ENCODE measurements around the gene PCDHA10.
"Not testable (repeated sequence)": the region's sequence is repeated elsewhere in the genome, so short reads cannot be mapped to it uniquely, and the experiment has no call there.

PCDHA10 gene

GRCh38 chr5:140855772-140856674 is at the start of gene PCDHA10:
TSS of gene PCDHA10 (plus strand) at chr5:140855897. CDS start at chr5:140856049, 152 bp downstream.
- no peak for DNase-seq (ENCODE audit: low spot score)

GRCh38 chr5:140806834-140807775 is 48.6 kb upstream of the PCDHA10 start, which contains the start of gene PCDHA4:
TSS of gene PCDHA4 (plus strand) at chr5:140807068.
- DNase-seq (ENCODE audit: low spot score): peak; percentile 55

DNA sequence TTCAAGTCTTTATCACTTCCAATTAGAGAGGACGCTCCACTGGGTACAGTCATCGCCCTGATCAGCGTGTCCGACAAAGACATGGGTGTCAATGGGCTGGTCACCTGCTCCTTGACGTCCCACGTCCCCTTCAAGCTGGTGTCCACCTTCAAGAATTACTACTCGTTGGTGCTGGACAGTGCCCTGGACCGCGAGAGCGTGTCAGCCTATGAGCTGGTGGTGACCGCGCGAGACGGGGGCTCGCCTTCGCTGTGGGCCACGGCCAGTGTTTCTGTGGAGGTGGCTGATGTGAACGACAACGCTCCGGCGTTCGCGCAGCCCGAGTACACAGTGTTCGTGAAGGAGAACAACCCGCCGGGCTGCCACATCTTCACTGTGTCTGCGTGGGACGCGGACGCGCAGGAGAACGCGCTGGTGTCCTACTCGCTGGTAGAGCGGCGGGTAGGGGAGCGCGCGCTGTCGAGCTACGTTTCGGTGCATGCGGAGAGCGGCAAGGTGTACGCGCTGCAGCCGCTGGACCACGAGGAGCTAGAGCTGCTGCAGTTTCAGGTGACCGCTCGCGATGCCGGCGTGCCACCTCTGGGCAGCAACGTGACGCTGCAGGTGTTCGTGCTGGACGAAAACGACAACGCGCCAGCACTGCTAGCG is 47.3 kb upstream of the PCDHA10 start:
- DNase-seq (ENCODE audit: low spot score): not testable (repeated sequence)

- DNase-seq (ENCODE audit: low spot score): no peak
These were observed 46.8 kb upstream of the PCDHA10 start for GRCh38 chr5:140808889-140809291.

GRCh38 chr5:140821375-140822280 is 34.1 kb upstream of the PCDHA10 start, which contains the start of gene PCDHA5:
TSS of gene PCDHA5 (plus strand) at chr5:140821613.
- DNase-seq (ENCODE audit: low spot score): no peak

GRCh38 chr5:140822281-140822629 is 33.4 kb upstream of the PCDHA10 start:
- no peak for DNase-seq (ENCODE audit: low spot score)

GRCh38 chr5:140822969-140823368 is 32.7 kb upstream of the PCDHA10 start:
- DNase-seq (ENCODE audit: low spot score): not testable (repeated sequence)

- no peak for DNase-seq (ENCODE audit: low spot score)
These were observed 32.2 kb upstream of the PCDHA10 start for GRCh38 chr5:140823475-140823874.

- DNase-seq (ENCODE audit: low spot score): no peak
These were observed 27.9 kb upstream of the PCDHA10 start, which contains the start of gene PCDHA6 for GRCh38 chr5:140827704-140828361. TSS of gene PCDHA6 (plus strand) at chr5:140827960. CDS start at chr5:140828092, 132 bp downstream.

- DNase-seq (ENCODE audit: low spot score): no peak
These were observed 27.3 kb upstream of the PCDHA10 start for GRCh38 chr5:140828362-140828737.

GRCh38 chr5:140829511-140830501 is 25.9 kb upstream of the PCDHA10 start:
- not testable (repeated sequence) for DNase-seq (ENCODE audit: low spot score)

GRCh38 chr5:140833993-140834392 is 21.7 kb upstream of the PCDHA10 start, which contains the start of gene PCDHA7:
TSS of gene PCDHA7 (plus strand) at chr5:140834269. CDS start at chr5:140834384, 115 bp downstream.
- no peak for DNase-seq (ENCODE audit: low spot score)

DNA sequence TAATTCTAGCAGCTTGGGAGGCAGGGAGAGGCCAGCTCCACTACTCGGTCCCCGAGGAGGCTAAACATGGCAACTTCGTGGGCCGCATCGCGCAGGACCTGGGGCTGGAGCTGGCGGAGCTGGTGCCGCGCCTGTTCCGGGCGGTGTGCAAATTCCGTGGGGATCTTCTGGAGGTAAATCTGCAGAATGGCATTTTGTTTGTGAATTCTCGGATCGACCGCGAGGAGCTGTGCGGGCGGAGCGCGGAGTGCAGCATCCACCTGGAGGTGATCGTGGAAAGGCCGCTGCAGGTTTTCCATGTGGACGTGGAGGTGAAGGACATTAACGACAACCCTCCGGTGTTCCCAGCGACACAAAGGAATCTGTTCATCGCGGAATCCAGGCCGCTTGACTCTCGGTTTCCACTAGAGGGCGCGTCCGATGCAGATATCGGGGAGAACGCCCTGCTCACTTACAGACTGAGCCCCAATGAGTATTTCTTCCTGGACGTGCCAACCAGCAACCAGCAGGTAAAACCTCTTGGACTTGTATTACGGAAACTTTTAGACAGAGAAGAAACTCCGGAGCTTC is 21.2 kb upstream of the PCDHA10 start:
- DNase-seq (ENCODE audit: low spot score): not testable (repeated sequence)

GRCh38 chr5:140835622-140836510 is 19.8 kb upstream of the PCDHA10 start:
- no peak for DNase-seq (ENCODE audit: low spot score)

- no peak for DNase-seq (ENCODE audit: low spot score)
These were observed 14.4 kb upstream of the PCDHA10 start, which contains the start of gene PCDHA8 for GRCh38 chr5:140840978-140841962. TSS of gene PCDHA8 (plus strand) at chr5:140841187. CDS start at chr5:140841322, 135 bp downstream.
